A673 (cell line): Measurements from ENCODE around the gene SYNE1. TPM values are rescaled to one million over a fixed set of nuclear protein-coding genes. Genes with fewer than 3 reads are reported as not detected.
A peak's percentile ranks its signal among the peaks of the same experiment; 100 is the strongest.

Experiments used
- BruUV-seq: library from RNA; stranded (reverse); fragments of 400-500 nt; replicated peaks from 2 replicates; lab custom pipeline; 2021; lab: Mats Ljungman, UMichigan
- CTCF ChIA-PET: fragments of 300-600 bp; sonication (Branson Sonifier 250); formaldehyde crosslinking; loops from one replicate; lab custom pipeline; 2022; ENCODE audit warnings: antibody characterized with exemption; lab: Charles Lee
- POLR2A ChIA-PET: fragments of 300-600 bp; sonication (Branson Sonifier 250); formaldehyde crosslinking; loops from one replicate; lab custom pipeline; 2022; ENCODE audit warnings: antibody characterized with exemption; ENCODE audit not compliant: low non-redundant PET; lab: Charles Lee
- DNase-seq: peaks from one replicate; pipeline ENCODE4 v3.0.0-alpha.2; 2015; ENCODE audit warnings: low spot score
- H3K27ac ChIP-seq: fragments of 200-600 bp; sonication (generic); 2 replicates; pipeline ENCODE4 v1.5.1; 2016; ENCODE audit warnings: mixed run types, low read depth, mild to moderate bottlenecking, mixed read lengths, antibody characterized with exemption, low read length; ENCODE audit not compliant: poor library complexity, severe bottlenecking
- H3K27me3 ChIP-seq: fragments of 200-600 bp; sonication (generic); replicated peaks from 2 replicates; pipeline ENCODE4 v1.6.1; 2017; ENCODE audit warnings: mixed run types, low read depth, mild to moderate bottlenecking, mixed read lengths, antibody characterized with exemption, low read length; ENCODE audit not compliant: insufficient read depth, poor library complexity
- H3K36me3 ChIP-seq: fragments of 200-600 bp; sonication (generic); 2 replicates; pipeline ENCODE4 v1.6.1; 2016; ENCODE audit warnings: mixed run types, mild to moderate bottlenecking, mixed read lengths, antibody characterized with exemption, low read length; ENCODE audit not compliant: insufficient read depth, poor library complexity, severe bottlenecking
- H3K4me1 ChIP-seq: fragments of 200-600 bp; sonication (generic); 2 replicates; pipeline ENCODE4 v1.6.1; 2017; ENCODE audit warnings: mixed run types, mild to moderate bottlenecking, mixed read lengths, antibody characterized with exemption, low read length; ENCODE audit not compliant: insufficient read depth, poor library complexity, severe bottlenecking
- H3K4me3 ChIP-seq: fragments of 200-600 bp; sonication (generic); 2 replicates; pipeline ENCODE4 v1.5.1; 2016; ENCODE audit warnings: low read depth, mixed run types, mild to moderate bottlenecking, mixed read lengths, low read length; ENCODE audit not compliant: poor library complexity, severe bottlenecking
- H3K9me3 ChIP-seq: fragments of 200-600 bp; sonication (generic); 2 replicates; pipeline ENCODE4 v1.6.1; 2016; ENCODE audit warnings: mixed run types, low read depth, mild to moderate bottlenecking, mixed read lengths, antibody characterized with exemption, low read length; ENCODE audit not compliant: poor library complexity, severe bottlenecking
- CTCF ChIP-seq: fragments of 300-800, 200-600 bp; sonication (generic); conservative IDR thresholded peaks from 2 replicates; pipeline ENCODE4 v1.5.1; 2017; ENCODE audit warnings: low read depth, mild to moderate bottlenecking, antibody characterized with exemption, low read length, moderate library complexity, mixed read lengths
- EZH2 ChIP-seq: fragments of 200-600 bp; sonication (generic); IDR thresholded peaks from 2 replicates; pipeline ENCODE4 v1.6.1; 2017; ENCODE audit warnings: borderline replicate concordance, low read depth, mild to moderate bottlenecking, mixed read lengths, antibody characterized with exemption, low read length; ENCODE audit not compliant: poor library complexity, severe bottlenecking
- intact Hi-C: fragments of 100-400 bp; cut with micrococcal nuclease; formaldehyde crosslinking; loops from one replicate; pipeline ENCODE4 v1.10.0; 2022; ENCODE audit not compliant: unreplicated experiment
- total RNA-seq: library from RNA; stranded (reverse); gene quantifications from 2 replicates; pipeline ENCODE4 v1.2.3, GENCODE V29; 2021

The SYNE1 gene
- total RNA-seq, 1 experiment from 2014 or later = 12.1 TPM

- POLR2A ChIA-PET = no interaction called here
- no TSS peak for BruUV-seq
- H3K27me3 ChIP-seq = no peaks in the 10 kb centered on the region
- TF ChIP-seq CTCF = no peak
- TF ChIP-seq EZH2 = no peak
- H3K4me1 ChIP-seq = no peaks in the 10 kb centered on the region
- H3K36me3 ChIP-seq = no peaks in the 10 kb centered on the region
- CTCF ChIA-PET = no interaction called here
- no peak overlapping the region for H3K4me3 ChIP-seq
- H3K27ac ChIP-seq = no peak overlapping the region
- intact Hi-C loops = no loop called here
- H3K9me3 ChIP-seq = no peaks in the 10 kb centered on the region
- no peak for DNase-seq
These were observed 295.6 kb downstream of the SYNE1 start for GRCh38 chr6:152341596-152341995.

- intact Hi-C loops = loop anchor here (10.0 kb wide), 1 partner anchor 574 kb away; no protein-coding TSS in a partner anchor
- no peaks in the 10 kb centered on the region for H3K36me3 ChIP-seq
- DNase-seq = peak; percentile 54
These were observed 298.6 kb downstream of the SYNE1 start for GRCh38 chr6:152338335-152339125.

GRCh38 chr6:152334555-152334954 is 302.6 kb downstream of the SYNE1 start:
- H3K36me3 ChIP-seq = no peaks in the 10 kb centered on the region
- ChIA-PET CTCF (no interaction called here), POLR2A (no interaction called here)
- H3K27me3 ChIP-seq = no peaks in the 10 kb centered on the region
- no peaks in the 10 kb centered on the region for H3K4me1 ChIP-seq
- H3K9me3 ChIP-seq = no peaks in the 10 kb centered on the region
- no peak for DNase-seq
- no TSS peak for BruUV-seq
- intact Hi-C loops = loop anchor here (10.0 kb wide), 1 partner anchor 570 kb away; no protein-coding TSS in a partner anchor
- no peak for TF ChIP-seq EZH2
- no peak for TF ChIP-seq CTCF
- H3K27ac ChIP-seq = no peak overlapping the region
- no peak overlapping the region for H3K4me3 ChIP-seq

More at GRCh38 chr6:152338335-152339125, 298.6 kb downstream of the SYNE1 start:
- Histone ChIP-seq H3K27me3 (no peaks in the 10 kb centered on the region), H3K4me3 (no peak overlapping the region), H3K9me3 (no peaks in the 10 kb centered on the region), H3K4me1 (no peaks in the 10 kb centered on the region), H3K27ac (no peak overlapping the region)
- BruUV-seq = no TSS peak
- TF ChIP-seq CTCF (peak; percentile 90), EZH2 (no peak)
- POLR2A ChIA-PET = no interaction called here
- CTCF ChIA-PET = interaction anchor here (0.7 to 1.0 kb wide), 3 partner anchors 42 to 573 kb away, joined by 3 to 4 read pairs (median 3); no protein-coding TSS in a partner anchor
